Body of pancreas (tissue), 4 donors: ENCODE data around the gene AGPAT4.

ENCODE experiments used
- POLR2A ChIP-seq, 3 donors: fragments of 450-650 bp; IDR thresholded peaks; one replicate each; pipeline ENCODE4 v1.6.1; 2016; ENCODE audit warnings: antibody characterized with exemption in 3 of 3, mild to moderate bottlenecking in 2 of 3
- TF ChIP-seq, protein P1 (sequence below), 7 experiments: fragments of 450-650 bp in 4 of 7; fragments of 200-600 bp in 3 of 7; sonication (generic) in 3 of 7; IDR thresholded peaks; one replicate each; pipeline ENCODE4 v1.5.1; 2016 to 2019; ENCODE audit warnings: antibody characterized with exemption in 7 of 7

DNA sequence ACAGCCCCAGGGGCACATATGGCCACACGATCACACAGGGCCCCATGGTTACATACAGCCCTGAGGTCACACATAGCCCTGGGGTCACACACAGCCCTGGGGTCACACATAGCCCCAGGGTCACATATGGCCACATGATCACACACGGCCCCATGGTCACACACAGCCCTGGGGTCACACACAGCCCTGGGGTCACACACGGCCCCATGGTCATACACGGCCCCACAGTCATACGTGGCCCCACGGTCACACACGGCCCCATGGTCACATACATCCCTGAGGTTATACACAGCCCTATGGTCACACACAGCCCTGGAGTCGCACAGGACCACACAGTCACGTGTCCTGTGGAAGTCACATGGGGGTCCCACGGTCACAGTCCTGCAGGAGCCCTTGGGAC is 120.1 kb downstream of the AGPAT4 start:
- TF ChIP-seq, protein P1, sequence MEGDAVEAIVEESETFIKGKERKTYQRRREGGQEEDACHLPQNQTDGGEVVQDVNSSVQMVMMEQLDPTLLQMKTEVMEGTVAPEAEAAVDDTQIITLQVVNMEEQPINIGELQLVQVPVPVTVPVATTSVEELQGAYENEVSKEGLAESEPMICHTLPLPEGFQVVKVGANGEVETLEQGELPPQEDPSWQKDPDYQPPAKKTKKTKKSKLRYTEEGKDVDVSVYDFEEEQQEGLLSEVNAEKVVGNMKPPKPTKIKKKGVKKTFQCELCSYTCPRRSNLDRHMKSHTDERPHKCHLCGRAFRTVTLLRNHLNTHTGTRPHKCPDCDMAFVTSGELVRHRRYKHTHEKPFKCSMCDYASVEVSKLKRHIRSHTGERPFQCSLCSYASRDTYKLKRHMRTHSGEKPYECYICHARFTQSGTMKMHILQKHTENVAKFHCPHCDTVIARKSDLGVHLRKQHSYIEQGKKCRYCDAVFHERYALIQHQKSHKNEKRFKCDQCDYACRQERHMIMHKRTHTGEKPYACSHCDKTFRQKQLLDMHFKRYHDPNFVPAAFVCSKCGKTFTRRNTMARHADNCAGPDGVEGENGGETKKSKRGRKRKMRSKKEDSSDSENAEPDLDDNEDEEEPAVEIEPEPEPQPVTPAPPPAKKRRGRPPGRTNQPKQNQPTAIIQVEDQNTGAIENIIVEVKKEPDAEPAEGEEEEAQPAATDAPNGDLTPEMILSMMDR (IDR thresholded peaks at IDR 0.05), result no peak
- no peak for TF ChIP-seq POLR2A (IDR thresholded peaks at IDR 0.05)
